HG03039 (cell line): Measurements from ENCODE around the gene DTX3.
"Not testable (repeated sequence)": the region's sequence is repeated elsewhere in the genome, so short reads cannot be mapped to it uniquely, and the experiment has no call there.

Source experiments
- ATAC-seq: cut with Tn5 transposase; IDR thresholded peaks from one replicate; pipeline ENCODE4 v1.9.1; 2021; ENCODE audit warnings: mild to moderate bottlenecking, moderate library complexity; ENCODE audit not compliant: unreplicated experiment

The DTX3 gene

GRCh38 chr12:57583008-57583831 lies 21.4 kb upstream of the DTX3 start:
- ATAC-seq, result no peak

DNA sequence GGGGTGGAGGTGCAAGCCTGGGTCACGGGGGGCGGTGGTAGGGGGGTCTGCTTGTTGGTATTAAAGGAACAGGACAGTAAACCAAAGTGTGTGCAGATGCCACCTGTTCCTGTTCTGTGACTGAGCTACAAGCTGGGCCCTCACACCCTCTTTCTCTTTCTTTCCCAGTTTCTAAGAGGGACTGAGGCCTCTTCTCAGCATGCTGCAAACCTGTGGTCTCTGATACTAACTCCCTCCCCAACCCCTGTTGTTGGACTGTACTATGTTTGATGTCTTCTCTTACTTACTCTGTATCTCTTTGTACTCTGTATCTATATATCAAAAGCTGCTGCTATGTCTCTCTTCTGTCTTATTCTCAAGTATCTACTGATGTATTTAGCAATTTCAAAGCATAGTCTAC lies 20.6 kb upstream of the DTX3 start:
- ATAC-seq, result no peak

GRCh38 chr12:57584690-57585089 lies 19.9 kb upstream of the DTX3 start:
- no peak for ATAC-seq

GRCh38 chr12:57585156-57585555 lies 19.5 kb upstream of the DTX3 start:
- ATAC-seq, result no peak

DNA sequence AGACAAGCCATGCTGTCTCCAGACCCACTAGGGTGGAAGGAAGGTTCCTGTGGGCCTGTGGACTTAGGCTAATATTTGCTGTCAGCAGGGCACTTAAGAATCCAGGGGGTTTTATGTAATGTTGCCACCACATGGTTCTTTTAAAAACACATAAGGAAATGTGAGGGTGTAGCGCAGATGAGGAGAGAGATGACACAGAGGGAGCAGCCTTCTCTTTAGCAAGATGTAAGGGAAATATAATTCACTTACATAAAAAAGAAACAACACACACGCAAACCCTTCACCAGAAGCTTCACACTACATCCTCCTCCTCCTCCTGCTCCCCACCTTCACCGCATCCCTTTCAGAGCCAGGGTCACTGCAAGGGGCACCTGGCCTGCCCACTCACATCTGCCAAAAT lies 18.5 kb upstream of the DTX3 start:
- ATAC-seq, result no peak

- no peak for ATAC-seq
These were observed 17.7 kb upstream of the DTX3 start for GRCh38 chr12:57586832-57587429.

DNA sequence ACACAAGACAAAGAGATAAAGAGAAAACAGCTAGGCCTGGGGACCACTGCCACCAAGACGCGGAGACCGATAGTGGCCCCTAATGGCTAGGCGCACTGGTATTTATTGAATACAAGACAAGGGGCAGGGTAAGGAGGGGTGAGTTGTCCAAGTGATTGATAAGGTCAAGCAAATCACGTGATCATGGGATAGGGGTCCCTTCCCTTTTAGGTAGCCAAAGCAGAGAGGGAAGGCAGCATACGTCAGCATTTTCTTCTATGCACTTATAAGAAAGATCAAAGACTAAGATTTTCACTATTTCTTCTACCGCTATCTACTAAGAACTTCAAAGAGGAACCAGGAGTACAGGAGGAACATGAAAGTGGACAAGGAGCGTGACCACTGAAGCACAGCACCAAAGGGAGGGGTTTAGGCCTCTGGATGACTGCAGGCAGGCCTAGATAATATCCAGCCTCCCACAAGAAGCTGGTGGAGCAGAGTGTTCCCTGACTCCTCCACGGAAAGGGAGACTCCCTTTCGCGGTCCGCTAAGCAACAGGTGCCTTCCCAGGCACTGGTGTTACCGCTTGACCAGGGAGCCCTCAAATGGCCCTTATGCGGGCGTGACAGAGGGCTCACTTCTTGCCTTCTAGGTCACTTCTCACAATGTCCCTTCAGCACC lies 15.5 kb upstream of the DTX3 start:
- ATAC-seq, result not testable (repeated sequence)

DNA sequence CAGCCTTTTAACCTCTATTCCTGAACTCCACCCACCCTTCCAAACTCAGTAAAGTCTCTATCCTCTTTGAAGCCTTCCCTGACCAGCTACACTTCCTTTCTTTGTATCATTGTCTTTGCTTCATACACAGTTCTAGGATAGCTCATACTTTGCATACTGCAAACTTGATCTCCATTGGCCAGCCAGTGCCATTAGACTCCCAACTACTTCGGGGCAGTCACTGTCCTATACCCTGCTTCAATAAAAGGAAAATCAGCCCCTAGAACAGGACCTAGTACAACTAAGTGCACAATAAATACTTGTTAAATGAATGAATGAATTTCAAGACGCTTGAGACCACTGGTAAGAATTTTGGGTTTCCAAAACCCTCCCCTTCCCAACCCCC lies 14.2 kb upstream of the DTX3 start:
- no peak for ATAC-seq

- peak; percentile 94 for ATAC-seq
These were observed 13.5 kb upstream of the DTX3 start, which contains the start of gene PIP4K2C for GRCh38 chr12:57590864-57591781. Gene PIP4K2C (plus strand): TSS chr12:57591192. CDS start chr12:57591290, 98 bp downstream.

DNA sequence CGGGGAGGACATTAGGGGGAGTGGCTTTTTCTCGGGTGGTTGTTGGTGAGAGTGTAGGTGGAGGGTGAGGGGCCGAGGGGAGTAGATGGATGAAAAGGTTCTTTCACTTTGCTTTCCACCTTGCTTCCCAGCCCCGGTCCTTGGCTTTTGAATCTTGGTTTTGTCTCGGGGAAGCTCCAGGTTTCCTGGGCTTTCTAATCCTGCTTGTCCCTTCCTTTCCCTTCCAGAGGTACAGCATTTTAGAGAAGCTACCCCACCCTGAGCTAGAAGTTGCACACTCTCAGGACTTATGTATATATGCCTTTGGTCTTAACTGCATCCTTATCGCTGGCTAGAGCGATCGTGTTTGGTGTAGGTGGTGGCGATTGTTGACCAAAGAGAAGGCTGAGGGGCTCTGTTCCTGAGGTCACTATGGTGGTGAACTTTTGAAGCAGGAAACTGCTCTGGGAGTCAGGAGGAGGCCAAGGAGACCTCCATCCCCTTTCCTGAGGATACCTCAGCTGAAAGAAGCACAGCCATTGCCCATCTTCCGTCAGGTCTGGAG lies 12.8 kb upstream of the DTX3 start:
- ATAC-seq, result peak; percentile 12

- ATAC-seq, result no peak
These were observed 12.0 kb upstream of the DTX3 start for GRCh38 chr12:57592551-57593165.

- no peak for ATAC-seq
These were observed 11.4 kb upstream of the DTX3 start for GRCh38 chr12:57593187-57593586.

DNA sequence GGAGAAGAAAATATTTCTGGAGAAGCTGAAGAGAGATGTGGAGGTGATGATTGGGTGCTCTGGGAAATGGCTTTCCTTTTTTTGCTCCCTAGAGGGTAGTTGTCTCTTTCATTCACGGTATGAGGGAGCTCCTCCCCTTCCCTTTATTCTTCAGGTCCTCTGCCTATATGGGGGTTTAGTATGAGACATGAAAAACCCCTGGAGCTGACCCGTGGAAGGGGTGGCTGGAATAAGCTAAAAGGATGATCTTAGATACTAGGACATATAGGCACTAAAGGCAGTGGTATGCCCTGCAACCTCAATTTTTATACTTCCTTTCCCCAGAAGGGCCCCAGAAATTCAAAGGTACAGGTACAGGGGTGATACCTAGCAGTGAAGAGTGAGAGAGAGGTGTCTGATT lies 4.2 kb upstream of the DTX3 start:
- ATAC-seq, result no peak

GRCh38 chr12:57602544-57602943 lies 2.1 kb upstream of the DTX3 start:
- ATAC-seq, result no peak

DNA sequence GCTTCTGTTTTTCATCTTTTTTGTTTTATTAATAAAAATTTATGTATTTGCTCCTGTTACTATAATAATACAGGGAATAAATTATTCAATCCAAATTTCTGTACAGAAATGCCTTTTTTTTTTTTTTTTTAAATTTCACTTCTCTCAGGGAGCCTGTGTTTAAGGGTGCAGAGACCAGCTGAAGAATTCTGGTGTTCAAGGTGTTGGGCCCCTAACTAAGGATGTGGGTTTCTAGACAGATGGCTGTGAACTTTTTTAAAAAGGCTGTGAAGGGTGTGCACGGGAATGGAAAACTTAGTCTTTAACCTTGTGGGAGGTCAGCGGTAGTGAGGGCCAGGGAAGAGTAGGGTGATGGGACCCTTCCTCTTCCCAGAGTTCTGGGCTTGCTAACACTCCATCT lies 1.3 kb upstream of the DTX3 start:
- no peak for ATAC-seq

- ATAC-seq, result no peak
These were observed 690 bp upstream of the DTX3 start for GRCh38 chr12:57603815-57604453.

DNA sequence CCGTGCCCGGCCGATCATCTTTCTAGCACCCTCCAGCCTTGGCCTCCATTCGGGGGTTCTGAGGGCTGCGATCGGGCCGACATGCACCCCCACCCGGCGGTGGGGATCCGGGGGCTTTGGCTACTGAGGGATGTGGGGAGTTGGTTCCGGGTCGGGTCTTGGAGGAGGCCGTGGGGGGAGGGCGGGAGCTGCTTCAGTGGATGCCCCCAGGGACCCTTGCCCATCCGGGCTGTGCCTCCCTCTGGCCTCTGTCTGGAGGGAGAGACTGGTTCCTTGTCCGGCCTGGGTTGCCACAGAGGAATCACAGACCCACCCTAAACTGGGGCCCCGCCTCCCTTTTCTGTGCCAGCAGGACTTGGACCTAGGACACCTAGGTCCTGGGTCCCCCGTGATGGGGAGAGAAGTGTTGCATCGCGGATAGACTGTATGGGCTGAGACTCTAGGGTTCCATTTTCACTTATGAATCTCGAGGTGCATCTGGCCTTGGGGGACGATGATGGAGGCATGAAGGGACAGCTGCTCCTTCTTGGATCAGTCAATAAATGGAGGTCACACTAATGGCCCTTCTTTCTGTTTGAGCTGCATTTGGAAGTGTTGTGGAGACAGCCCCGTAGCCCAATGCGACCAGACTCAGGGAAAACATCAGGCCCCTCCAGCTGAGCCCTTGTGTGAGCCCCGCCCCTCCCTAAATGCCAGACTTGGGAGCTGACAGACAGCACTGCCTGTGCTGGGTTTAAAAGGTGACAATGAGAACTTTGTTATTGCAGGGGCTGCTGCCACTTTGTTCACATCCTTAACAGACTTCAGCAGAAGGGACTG lies 577 bp downstream of the DTX3 start:
- ATAC-seq, result no peak

DNA sequence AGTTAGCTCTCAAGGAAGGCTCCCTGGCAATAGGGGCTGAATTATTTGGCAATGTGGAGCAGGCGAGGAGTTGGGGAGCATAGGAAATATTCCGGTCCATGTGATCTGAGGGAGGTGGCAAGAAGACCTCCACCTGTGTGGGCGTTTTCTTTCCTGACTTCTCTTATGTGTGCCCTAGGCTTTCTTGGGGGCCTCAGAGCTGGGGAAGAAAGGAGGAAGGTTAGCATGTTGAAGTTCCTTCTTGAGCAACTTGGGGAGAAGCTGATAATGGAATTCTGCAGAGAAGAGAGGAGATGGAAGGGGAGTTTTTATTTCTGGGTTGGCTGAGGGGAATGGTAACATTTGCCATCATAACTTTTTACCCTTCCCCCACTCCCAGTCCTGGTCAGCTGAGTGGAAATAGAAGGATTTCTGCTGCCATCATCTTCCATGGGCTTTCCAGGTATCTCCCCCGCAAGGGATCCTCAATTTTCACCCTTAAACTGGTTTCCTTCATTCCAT lies 1.2 kb downstream of the DTX3 start:
- ATAC-seq, result no peak

DNA sequence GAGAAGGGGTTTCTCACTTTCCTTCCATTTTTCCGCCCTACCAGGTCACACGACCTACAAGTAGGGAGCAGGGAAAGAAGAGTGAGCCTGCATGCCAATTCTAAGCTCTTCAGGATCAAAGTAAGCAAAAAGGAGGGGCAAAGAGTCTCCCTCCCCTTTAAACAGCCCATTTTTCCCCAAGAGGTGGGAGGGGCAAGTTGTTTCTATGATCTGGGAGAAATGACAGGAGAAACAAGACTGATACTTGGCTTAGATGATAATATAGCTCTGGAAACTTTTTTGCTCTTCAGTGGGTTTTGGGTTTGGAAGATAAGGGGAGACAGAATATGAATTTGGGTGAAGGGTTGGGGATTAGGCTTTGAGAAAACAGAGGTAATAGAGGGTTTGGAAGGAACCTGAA lies 1.8 kb downstream of the DTX3 start:
- ATAC-seq, result no peak
